Activated CD4-positive, alpha-beta T cell treated with anti-CD3 and anti-CD28 coated beads for 36 hours (primary cell): Measurements from ENCODE around the gene AMIGO2. TPM values are rescaled to one million over a fixed set of nuclear protein-coding genes. Genes with fewer than 3 reads are reported as not detected.

Source experiments
- ATAC-seq: fragments of 200-7000 bp; cut with Tn5 transposase; one replicate; pipeline ENCODE4 v1.10.0; 2021; ENCODE audit warnings: mild to moderate bottlenecking, moderate library complexity
- CTCF ChIA-PET: fragments of 350-600 bp; sonication (Branson Sonifier 250); formaldehyde crosslinking; loops from one replicate; lab custom pipeline; 2021; ENCODE audit warnings: antibody characterized with exemption; lab: Charles Lee
- POLR2A ChIA-PET: fragments of 350-600 bp; sonication (Branson Sonifier 250); formaldehyde crosslinking; loops from one replicate; lab custom pipeline; 2021; ENCODE audit warnings: antibody characterized with exemption, inconsistent platforms; lab: Charles Lee
- DNase-seq: peaks from one replicate; pipeline ENCODE4 v3.0.0-alpha.2; 2020
- H3K27ac Mint-ChIP-seq: one replicate; pipeline ENCODE4 v1.8.0; 2021; ENCODE audit warnings: mixed read lengths
- H3K27me3 Mint-ChIP-seq: one replicate; pipeline ENCODE4 v1.8.0; 2021; ENCODE audit warnings: mixed read lengths
- H3K36me3 Mint-ChIP-seq: one replicate; pipeline ENCODE4 v1.8.0; 2021; ENCODE audit warnings: low read depth, mixed read lengths
- H3K4me1 Mint-ChIP-seq: one replicate; pipeline ENCODE4 v1.8.0; 2021; ENCODE audit warnings: mixed read lengths
- H3K4me3 Mint-ChIP-seq: one replicate; pipeline ENCODE4 v1.8.0; 2021; ENCODE audit warnings: mild to moderate bottlenecking, moderate library complexity, mixed read lengths
- H3K9me3 Mint-ChIP-seq: one replicate; pipeline ENCODE4 v1.8.0; 2021; ENCODE audit warnings: low read depth, mixed read lengths
- intact Hi-C, 2 experiments: fragments of 100-400 bp; cut with DNase I in 1 of 2; cut with micrococcal nuclease in 1 of 2; formaldehyde crosslinking; loops; one replicate each; pipeline versions ENCODE4 v1.14.2 to v1.15.1; 2022 to 2024; cut with DNase I, micrococcal nuclease
- total RNA-seq, 2 experiments: library from RNA; stranded (reverse); gene quantifications; one replicate each; pipeline ENCODE4 v1.2.3, GENCODE V29; 2021

Gene AMIGO2
- total RNA-seq, 2 experiments from 2014 or later: 15.1 to 17.1 TPM

DNA sequence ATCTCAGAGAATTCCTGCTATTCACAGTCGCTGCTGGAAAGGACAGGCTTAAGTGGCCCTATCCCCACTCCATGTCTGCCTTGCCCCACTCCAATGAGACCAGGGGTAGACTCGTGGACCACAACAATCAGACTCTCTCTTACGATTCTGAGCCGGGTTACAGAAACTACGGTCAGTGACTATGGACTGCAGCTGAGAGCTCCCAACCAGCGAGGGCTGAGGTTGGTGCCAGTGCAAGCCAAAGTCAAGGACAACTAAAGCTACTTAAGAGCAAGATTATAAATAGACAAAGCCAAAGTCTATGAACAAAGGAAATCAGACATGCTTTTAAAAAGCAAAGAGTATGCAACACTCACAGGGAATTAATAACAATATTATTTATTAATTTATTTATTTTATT is 18.3 kb upstream of the AMIGO2 start:
- Mint-ChIP-seq H3K4me1 (peaks cover 24% of the 10 kb centered on the region), H3K27ac (no peak overlapping the region), H3K9me3 (no peaks in the 10 kb centered on the region), H3K4me3 (no peak overlapping the region), H3K27me3 (no peaks in the 10 kb centered on the region), H3K36me3 (peaks cover 3% of the 10 kb centered on the region)
- intact Hi-C loops: no loop called here
- DNase-seq: no peak
- no peak for ATAC-seq
- ChIA-PET CTCF (interaction anchor here (0.7 kb wide), 1 partner anchor 19 kb away, joined by 3 read pairs; the partner anchor contains the start of gene PCED1B), POLR2A (no interaction called here)

DNA sequence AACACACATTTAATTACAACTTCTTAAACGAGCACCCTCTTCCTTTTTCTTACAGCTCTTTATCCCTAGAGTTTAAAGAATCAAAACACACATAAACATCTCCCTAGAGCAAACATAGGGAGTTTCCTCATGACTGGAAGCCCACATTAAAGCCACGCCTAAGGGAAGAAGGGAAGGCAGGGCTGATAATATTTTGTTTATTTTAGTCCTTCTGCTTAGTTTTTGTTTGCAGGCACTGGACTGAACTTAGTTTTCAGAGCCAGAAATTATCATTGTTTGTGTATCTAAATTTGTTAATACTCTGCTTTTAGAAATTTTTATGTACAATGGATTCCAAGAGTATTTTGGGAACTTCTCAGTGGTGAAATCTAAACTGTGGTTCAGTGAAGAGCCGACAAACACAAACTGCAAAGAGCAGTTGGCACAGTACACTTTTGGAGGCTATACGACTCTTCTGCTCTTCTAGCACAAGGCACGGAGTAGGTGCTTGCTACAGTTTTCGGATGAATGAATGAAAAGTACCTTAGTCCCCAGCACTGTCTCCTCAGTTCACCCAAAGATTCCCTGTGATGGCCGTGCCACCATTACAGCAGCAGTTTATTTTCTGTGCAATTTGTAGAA is 17.6 kb upstream of the AMIGO2 start:
- Mint-ChIP-seq H3K4me1 (peaks cover 25% of the 10 kb centered on the region), H3K36me3 (peaks cover 4% of the 10 kb centered on the region), H3K27ac (no peak overlapping the region), H3K27me3 (no peaks in the 10 kb centered on the region), H3K9me3 (no peaks in the 10 kb centered on the region), H3K4me3 (no peak overlapping the region)
- intact Hi-C loops: no loop called here
- POLR2A ChIA-PET: no interaction called here
- ATAC-seq (no peak), DNase-seq (no peak)
- CTCF ChIA-PET: no interaction called here

DNA sequence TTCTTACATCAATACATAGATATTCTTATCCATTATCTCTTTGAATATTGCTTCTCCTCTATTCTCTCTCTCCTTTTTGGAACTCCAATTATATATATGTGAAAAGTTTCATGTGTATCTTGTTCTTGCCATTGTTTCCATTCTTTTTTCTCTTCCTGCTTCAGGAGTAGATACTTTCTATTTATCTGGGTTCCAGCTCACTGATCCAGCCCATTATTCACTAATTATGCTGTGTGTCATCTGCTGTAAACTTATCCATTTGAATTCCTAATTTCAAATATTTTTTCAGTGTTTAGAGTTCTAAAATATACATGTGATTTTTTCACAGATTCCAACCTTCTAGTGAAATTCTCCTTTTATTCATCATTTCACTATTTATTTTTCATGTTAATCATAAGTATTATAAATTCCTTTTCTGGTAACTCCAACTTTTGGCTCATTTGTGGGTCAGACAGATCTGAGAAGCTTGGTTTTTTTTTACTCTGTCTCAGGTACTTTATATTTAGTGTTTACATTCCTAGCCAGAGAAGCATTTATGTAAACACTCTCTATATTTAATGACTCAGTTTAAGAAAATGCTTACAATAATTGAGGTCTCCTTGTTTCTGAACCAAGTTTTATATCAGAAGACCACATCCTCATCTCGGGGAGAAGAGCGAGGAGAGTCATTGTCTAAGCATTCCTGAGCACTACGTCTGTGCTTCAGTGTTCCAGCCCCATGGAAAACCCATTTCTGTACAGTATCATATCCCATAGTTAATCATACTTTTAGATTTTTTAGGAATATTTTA is 15.9 kb upstream of the AMIGO2 start:
- Mint-ChIP-seq H3K27ac (no peak overlapping the region), H3K4me3 (no peak overlapping the region), H3K36me3 (peaks cover 12% of the 10 kb centered on the region), H3K4me1 (peaks cover 31% of the 10 kb centered on the region), H3K27me3 (no peaks in the 10 kb centered on the region), H3K9me3 (peaks cover 8% of the 10 kb centered on the region)
- ChIA-PET POLR2A (no interaction called here), CTCF (interaction anchor here (0.7 to 1.2 kb wide), 7 partner anchors 10 to 212 kb away, joined by 3 to 5 read pairs (median 3); no protein-coding TSS in a partner anchor)
- DNase-seq: no peak
- intact Hi-C loops: no loop called here
- no peak for ATAC-seq

DNA sequence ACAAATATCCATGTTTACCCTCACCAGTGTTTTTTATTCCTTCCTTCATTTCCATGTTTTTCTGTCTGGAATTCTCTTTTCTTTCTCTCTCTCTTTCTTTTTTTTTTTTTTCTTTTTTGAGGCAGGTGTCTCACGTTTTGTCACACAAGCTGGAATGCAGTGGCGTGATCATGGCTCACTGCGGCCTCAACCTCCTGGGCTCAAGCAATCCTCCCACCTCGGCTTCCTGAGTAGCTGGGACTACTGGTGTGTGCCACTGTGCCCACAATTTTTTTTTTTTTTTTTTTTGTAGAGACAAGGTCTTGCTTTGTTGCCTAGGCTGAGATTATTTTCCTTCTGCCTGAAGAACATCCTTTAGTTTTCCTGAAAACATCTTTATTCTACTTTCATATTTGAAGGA is 15.0 kb upstream of the AMIGO2 start:
- CTCF ChIA-PET: interaction anchor here (0.7 to 1.8 kb wide), 8 partner anchors 11 to 213 kb away, joined by 3 to 6 read pairs (median 3); no protein-coding TSS in a partner anchor
- no peak overlapping the region for H3K27ac Mint-ChIP-seq
- DNase-seq (no peak), ATAC-seq (no peak)
- peaks cover 31% of the 10 kb centered on the region for H3K4me1 Mint-ChIP-seq
- intact Hi-C loops: no loop called here
- peaks cover 18% of the 10 kb centered on the region for H3K36me3 Mint-ChIP-seq
- H3K4me3 Mint-ChIP-seq: no peak overlapping the region
- no peaks in the 10 kb centered on the region for H3K27me3 Mint-ChIP-seq
- peaks cover 15% of the 10 kb centered on the region for H3K9me3 Mint-ChIP-seq
- POLR2A ChIA-PET: no interaction called here

- no peak overlapping the region for H3K27ac Mint-ChIP-seq
- peaks cover 17% of the 10 kb centered on the region for H3K9me3 Mint-ChIP-seq
- peaks cover 40% of the 10 kb centered on the region for H3K4me1 Mint-ChIP-seq
- ChIA-PET CTCF (no interaction called here), POLR2A (no interaction called here)
- intact Hi-C loops: no loop called here
- no peak for DNase-seq
- no peak overlapping the region for H3K4me3 Mint-ChIP-seq
- no peaks in the 10 kb centered on the region for H3K27me3 Mint-ChIP-seq
- ATAC-seq: no peak
- peaks cover 22% of the 10 kb centered on the region for H3K36me3 Mint-ChIP-seq
Observed at GRCh38 chr12:47091009-47091408, 11.2 kb upstream of the AMIGO2 start.

DNA sequence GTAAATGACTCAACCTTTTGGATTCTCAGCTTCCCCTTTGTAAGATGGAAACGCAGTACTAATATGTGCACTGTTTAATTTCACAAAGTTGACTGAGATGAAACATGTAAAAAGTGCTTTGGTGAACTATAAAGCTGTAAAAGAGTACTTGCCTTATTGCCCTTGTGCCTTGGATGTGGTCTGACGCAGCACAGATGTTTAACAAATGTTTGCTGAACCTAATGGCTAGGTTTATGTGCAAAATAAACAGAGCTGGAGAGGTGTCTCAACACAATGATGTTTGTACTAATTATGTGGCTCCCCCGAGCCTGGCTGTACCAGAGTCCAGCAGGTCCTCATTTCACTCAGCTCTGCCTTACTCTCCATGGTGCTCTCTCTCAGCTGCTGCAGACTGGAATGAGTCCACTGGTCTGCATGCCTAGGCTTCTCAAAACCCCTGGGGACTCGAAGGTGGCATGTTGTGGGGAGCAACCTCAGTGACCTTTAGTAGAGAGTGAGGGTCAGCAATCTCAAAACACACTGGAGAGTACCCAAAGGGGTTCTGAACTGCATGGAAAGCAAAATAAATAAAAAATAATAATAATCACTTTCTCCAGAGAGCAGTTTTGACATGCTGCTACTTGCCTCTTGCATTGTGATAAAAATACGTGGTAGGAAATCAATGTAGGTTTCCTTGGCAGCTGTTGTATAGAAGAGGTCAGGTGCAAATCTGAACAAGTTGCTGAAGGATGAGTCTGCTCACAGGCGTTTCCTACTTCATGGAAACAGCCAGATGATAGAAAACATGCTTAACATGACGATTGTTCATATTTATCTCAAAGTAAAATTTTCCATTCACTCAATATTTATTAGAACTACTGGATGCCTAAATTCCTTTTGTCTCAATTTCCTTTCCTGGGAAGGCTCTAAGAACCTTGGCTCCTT is 8.5 kb upstream of the AMIGO2 start:
- no peak overlapping the region for H3K4me3 Mint-ChIP-seq
- intact Hi-C loops: no loop called here
- no peak for ATAC-seq
- peaks cover 17% of the 10 kb centered on the region for H3K9me3 Mint-ChIP-seq
- no peak overlapping the region for H3K27ac Mint-ChIP-seq
- no peak for DNase-seq
- H3K27me3 Mint-ChIP-seq: no peaks in the 10 kb centered on the region
- H3K36me3 Mint-ChIP-seq: peaks cover 23% of the 10 kb centered on the region
- peaks cover 45% of the 10 kb centered on the region for H3K4me1 Mint-ChIP-seq
- ChIA-PET POLR2A (interaction anchor here (0.6 kb wide), 1 partner anchor 617 kb away, joined by 3 read pairs; the partner anchor contains the start of gene RPAP3), CTCF (interaction anchor here (0.8 kb wide), 1 partner anchor 13 kb away, joined by 3 read pairs; no protein-coding TSS in a partner anchor)

DNA sequence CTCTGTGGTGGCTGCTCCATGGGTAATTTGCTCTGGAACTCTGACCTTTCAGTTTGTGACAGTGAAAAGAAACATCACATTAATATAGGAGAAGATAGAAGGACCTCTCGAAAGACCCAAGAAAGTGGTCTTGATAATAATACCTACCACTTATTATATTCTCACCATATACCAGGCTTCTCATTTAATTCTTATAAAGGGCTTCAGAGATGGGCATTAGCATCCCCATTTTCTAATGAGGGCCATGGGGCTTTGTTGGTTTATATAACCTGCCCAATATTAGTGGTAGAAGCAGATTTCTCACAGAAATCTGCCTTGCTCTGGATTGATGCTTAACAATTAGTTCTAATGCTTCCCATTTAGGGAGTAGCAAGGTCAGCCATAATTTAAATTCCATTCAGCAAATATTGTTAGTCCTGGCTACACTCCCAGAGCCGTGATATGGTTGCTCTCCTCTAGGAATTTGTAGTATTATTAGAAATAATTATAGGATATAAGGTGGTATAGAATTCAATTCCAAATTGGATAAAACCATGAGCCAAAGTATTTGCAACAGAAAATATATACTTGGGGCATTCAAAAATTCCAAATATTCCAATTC is 7.4 kb upstream of the AMIGO2 start:
- ChIA-PET POLR2A (no interaction called here), CTCF (no interaction called here)
- Mint-ChIP-seq H3K4me3 (no peak overlapping the region), H3K36me3 (peaks cover 24% of the 10 kb centered on the region), H3K27ac (no peak overlapping the region), H3K27me3 (no peaks in the 10 kb centered on the region), H3K9me3 (peaks cover 17% of the 10 kb centered on the region), H3K4me1 (peaks cover 51% of the 10 kb centered on the region)
- intact Hi-C loops: no loop called here
- ATAC-seq (no peak), DNase-seq (no peak)

GRCh38 chr12:47085815-47086252 is 6.1 kb upstream of the AMIGO2 start:
- ChIA-PET POLR2A (interaction anchor here (0.6 kb wide), 1 partner anchor 26 kb away, joined by 4 read pairs; no protein-coding TSS in a partner anchor), CTCF (interaction anchor here (1.0 to 1.5 kb wide), 3 partner anchors 15 to 312 kb away, joined by 3 to 5 read pairs (median 3); no protein-coding TSS in a partner anchor)
- peaks cover 60% of the 10 kb centered on the region for H3K4me1 Mint-ChIP-seq
- peak overlapping the region; percentile 30 for H3K27ac Mint-ChIP-seq
- peaks cover 18% of the 10 kb centered on the region for H3K36me3 Mint-ChIP-seq
- peaks cover 11% of the 10 kb centered on the region for H3K9me3 Mint-ChIP-seq
- no peaks in the 10 kb centered on the region for H3K27me3 Mint-ChIP-seq
- ATAC-seq (peak; percentile 82), DNase-seq (peak; percentile 58)
- intact Hi-C loops: loop anchor here (2.0 kb wide), 2 partner anchors 129 to 333 kb away; no protein-coding TSS in a partner anchor
- H3K4me3 Mint-ChIP-seq: no peak overlapping the region

DNA sequence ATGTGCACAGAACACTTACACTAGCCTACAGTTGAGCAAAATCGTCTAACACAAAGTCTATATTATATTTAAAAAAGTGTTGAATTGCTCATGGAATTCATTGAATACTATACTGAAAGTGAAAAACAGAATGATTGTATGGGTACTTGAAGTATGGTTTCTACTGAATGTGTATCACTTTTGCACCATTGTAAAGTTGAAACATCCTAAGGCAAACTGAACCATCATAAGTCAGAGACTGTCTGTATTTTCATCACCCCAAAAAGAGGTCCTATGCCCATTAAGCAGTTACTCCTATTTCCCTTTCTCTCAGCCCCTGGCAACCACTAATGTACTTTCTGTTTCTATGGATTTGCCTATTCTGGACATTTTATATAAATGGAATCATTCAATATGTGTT is 4.4 kb upstream of the AMIGO2 start:
- ATAC-seq (peak; percentile 42), DNase-seq (no peak)
- Mint-ChIP-seq H3K4me3 (peak overlapping the region; percentile 38), H3K4me1 (peaks cover 62% of the 10 kb centered on the region), H3K27me3 (no peaks in the 10 kb centered on the region), H3K27ac (peak overlapping the region; percentile 79), H3K36me3 (peaks cover 12% of the 10 kb centered on the region), H3K9me3 (no peaks in the 10 kb centered on the region)
- intact Hi-C loops: loop anchor here (2.0 to 5.0 kb wide), 8 partner anchors 38 to 1357 kb away; partner anchors contain the start of gene ARID2 (in 1 of the 2)
- ChIA-PET CTCF (interaction anchor here (1.0 to 1.2 kb wide), 2 partner anchors 132 to 313 kb away, joined by 4 to 5 read pairs; no protein-coding TSS in a partner anchor), POLR2A (interaction anchor here (0.6 kb wide), 1 partner anchor 37 kb away, joined by 4 read pairs; no protein-coding TSS in a partner anchor)
